ENCODE results near the gene TTC21A. TPM values are rescaled to one million over a fixed set of nuclear protein-coding genes. Genes with fewer than 3 reads are reported as not detected.
A peak's percentile ranks its signal among the peaks of the same experiment; 100 is the strongest.

Gene TTC21A
- total and polyA plus RNA-seq, 2 of the 13 experiments (the other 11 are each of a cell fraction or from before 2014, with no cell fraction given), result 0.31 to 1.5 TPM

- no peak for TF ChIP-seq MXD3 (CRISPR knock-in tag; IDR thresholded peaks at IDR 0.05)
- no peak for TF ChIP-seq ZNF20 (CRISPR knock-in tag; IDR thresholded peaks at IDR 0.05)
- no peak for TF ChIP-seq ZNF709 (CRISPR knock-in tag; IDR thresholded peaks at IDR 0.05)
- TF ChIP-seq ZNF292 (CRISPR knock-in tag; IDR thresholded peaks at IDR 0.05; ENCODE audit: borderline replicate concordance, low read depth), result no peak
- TF ChIP-seq ZNF704 (CRISPR knock-in tag; IDR thresholded peaks at IDR 0.05; ENCODE audit: borderline replicate concordance), result no peak
- no peak for TF ChIP-seq RARA (CRISPR knock-in tag; IDR thresholded peaks at IDR 0.05)
- TF ChIP-seq ZBTB20 (CRISPR knock-in tag; IDR thresholded peaks at IDR 0.05; ENCODE audit: borderline replicate concordance, low read depth), result no peak
- TF ChIP-seq KDM5B (CRISPR knock-in tag; IDR thresholded peaks at IDR 0.05; ENCODE audit: borderline replicate concordance), result peak; percentile 53; the same call in 1 of the 2 replicates
- peak; percentile 21; the same call in 1 of the 2 replicates for TF ChIP-seq RXRA (CRISPR knock-in tag; IDR thresholded peaks at IDR 0.05)
- TF ChIP-seq SP5 (CRISPR knock-in tag; IDR thresholded peaks at IDR 0.05; ENCODE audit: borderline replicate concordance, low read depth), result peak; percentile 54; the same call in 1 of the 2 replicates
- TF ChIP-seq SIN3A (IDR thresholded peaks at IDR 0.05; ENCODE audit: borderline replicate concordance, low read depth, low read length), result peak; percentile 74; the same call in 1 of the 2 replicates
- TF ChIP-seq ATAD3A (CRISPR knock-in tag; IDR thresholded peaks at IDR 0.05), result no peak
- TF ChIP-seq KLF12 (CRISPR knock-in tag; IDR thresholded peaks at IDR 0.05; ENCODE audit: borderline replicate concordance), result peak; percentile 60; the same call in 1 of the 2 replicates
- peak; percentile 87 for TF ChIP-seq ZNF777 (CRISPR knock-in tag; IDR thresholded peaks at IDR 0.05)
- no peak for TF ChIP-seq AFF4 (CRISPR knock-in tag; IDR thresholded peaks at IDR 0.05)
- no peak for TF ChIP-seq TCF12 (IDR thresholded peaks at IDR 0.05)
- peak; percentile 58; the same call in 1 of the 2 replicates for TF ChIP-seq TCF12 (CRISPR knock-in tag; IDR thresholded peaks at IDR 0.05)
- no peak for TF ChIP-seq ZZZ3 (CRISPR knock-in tag; IDR thresholded peaks at IDR 0.05; ENCODE audit: borderline replicate concordance)
- TF ChIP-seq RFX1 (IDR thresholded peaks at IDR 0.05), result peak; percentile 91
- no peak for TF ChIP-seq ARNT (IDR thresholded peaks at IDR 0.05)
- no peak for TF ChIP-seq FOXP1 (IDR thresholded peaks at IDR 0.05)
- no peak for TF ChIP-seq FOXP1 (CRISPR knock-in tag; IDR thresholded peaks at IDR 0.05)
- TF ChIP-seq ZBTB38 (CRISPR knock-in tag; IDR thresholded peaks at IDR 0.05), result peak; percentile 47; the same call in 1 of the 2 replicates
- TF ChIP-seq, protein P1, sequence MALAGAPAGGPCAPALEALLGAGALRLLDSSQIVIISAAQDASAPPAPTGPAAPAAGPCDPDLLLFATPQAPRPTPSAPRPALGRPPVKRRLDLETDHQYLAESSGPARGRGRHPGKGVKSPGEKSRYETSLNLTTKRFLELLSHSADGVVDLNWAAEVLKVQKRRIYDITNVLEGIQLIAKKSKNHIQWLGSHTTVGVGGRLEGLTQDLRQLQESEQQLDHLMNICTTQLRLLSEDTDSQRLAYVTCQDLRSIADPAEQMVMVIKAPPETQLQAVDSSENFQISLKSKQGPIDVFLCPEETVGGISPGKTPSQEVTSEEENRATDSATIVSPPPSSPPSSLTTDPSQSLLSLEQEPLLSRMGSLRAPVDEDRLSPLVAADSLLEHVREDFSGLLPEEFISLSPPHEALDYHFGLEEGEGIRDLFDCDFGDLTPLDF (CRISPR knock-in tag; IDR thresholded peaks at IDR 0.05), result no peak
- TF ChIP-seq MXD4 (CRISPR knock-in tag; IDR thresholded peaks at IDR 0.05), result peak; percentile 86
- peak; percentile 88 for TF ChIP-seq RFX3 (CRISPR knock-in tag; IDR thresholded peaks at IDR 0.05)
- no peak for TF ChIP-seq RFXANK (CRISPR knock-in tag; IDR thresholded peaks at IDR 0.05)
Observed at GRCh38 chr3:39180546-39181346, 73.3 kb downstream of the TTC21A start (continued).

All from HepG2 (cell line).